ENCODE results near the gene HSDL2.

DNA sequence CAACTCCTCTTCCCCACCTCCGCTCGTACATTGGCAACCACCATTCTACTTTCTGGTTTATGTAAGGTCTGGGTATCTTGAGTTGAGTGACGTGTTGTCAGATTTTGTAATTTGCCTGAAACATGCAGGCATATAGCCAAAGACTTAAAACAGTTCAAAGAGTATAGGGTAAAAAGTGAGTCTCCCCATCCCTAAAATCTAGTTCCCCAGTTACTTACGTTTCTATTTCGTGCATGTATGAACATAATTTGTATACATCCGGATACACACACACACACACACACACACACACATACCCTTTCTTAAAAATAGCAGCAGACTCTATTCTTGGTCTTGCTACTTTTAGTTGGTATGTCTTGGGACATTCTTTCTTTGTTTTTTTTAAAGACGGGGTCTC lies 915 bp downstream of the HSDL2 start:
- TF ChIP-seq GATA2 (IDR thresholded peaks at IDR 0.05; ENCODE audit: low read depth, low read length) (no peak), GATA3 (IDR thresholded peaks at IDR 0.05; ENCODE audit: low read depth, low read length) (no peak)
